A673 (cell line): ENCODE measurements around the gene FARP2. TPM values are rescaled to one million over a fixed set of nuclear protein-coding genes. Genes with fewer than 3 reads are reported as not detected.

ENCODE experiments used
- BruUV-seq: library from RNA; stranded (reverse); fragments of 400-500 nt; replicated peaks from 2 replicates; lab custom pipeline; 2021; lab: Mats Ljungman, UMichigan
- CTCF ChIA-PET: fragments of 300-600 bp; sonication (Branson Sonifier 250); formaldehyde crosslinking; loops from one replicate; lab custom pipeline; 2022; ENCODE audit warnings: antibody characterized with exemption; lab: Charles Lee
- POLR2A ChIA-PET: fragments of 300-600 bp; sonication (Branson Sonifier 250); formaldehyde crosslinking; loops from one replicate; lab custom pipeline; 2022; ENCODE audit warnings: antibody characterized with exemption; ENCODE audit not compliant: low non-redundant PET; lab: Charles Lee
- DNase-seq: peaks from one replicate; pipeline ENCODE4 v3.0.0-alpha.2; 2015; ENCODE audit warnings: low spot score
- H3K27ac ChIP-seq: fragments of 200-600 bp; sonication (generic); 2 replicates; pipeline ENCODE4 v1.5.1; 2016; ENCODE audit warnings: mixed run types, low read depth, mild to moderate bottlenecking, mixed read lengths, antibody characterized with exemption, low read length; ENCODE audit not compliant: poor library complexity, severe bottlenecking
- H3K27me3 ChIP-seq: fragments of 200-600 bp; sonication (generic); replicated peaks from 2 replicates; pipeline ENCODE4 v1.6.1; 2017; ENCODE audit warnings: mixed run types, low read depth, mild to moderate bottlenecking, mixed read lengths, antibody characterized with exemption, low read length; ENCODE audit not compliant: insufficient read depth, poor library complexity
- H3K36me3 ChIP-seq: fragments of 200-600 bp; sonication (generic); 2 replicates; pipeline ENCODE4 v1.6.1; 2016; ENCODE audit warnings: mixed run types, mild to moderate bottlenecking, mixed read lengths, antibody characterized with exemption, low read length; ENCODE audit not compliant: insufficient read depth, poor library complexity, severe bottlenecking
- H3K4me1 ChIP-seq: fragments of 200-600 bp; sonication (generic); 2 replicates; pipeline ENCODE4 v1.6.1; 2017; ENCODE audit warnings: mixed run types, mild to moderate bottlenecking, mixed read lengths, antibody characterized with exemption, low read length; ENCODE audit not compliant: insufficient read depth, poor library complexity, severe bottlenecking
- H3K4me3 ChIP-seq: fragments of 200-600 bp; sonication (generic); 2 replicates; pipeline ENCODE4 v1.5.1; 2016; ENCODE audit warnings: low read depth, mixed run types, mild to moderate bottlenecking, mixed read lengths, low read length; ENCODE audit not compliant: poor library complexity, severe bottlenecking
- H3K9me3 ChIP-seq: fragments of 200-600 bp; sonication (generic); 2 replicates; pipeline ENCODE4 v1.6.1; 2016; ENCODE audit warnings: mixed run types, low read depth, mild to moderate bottlenecking, mixed read lengths, antibody characterized with exemption, low read length; ENCODE audit not compliant: poor library complexity, severe bottlenecking
- CTCF ChIP-seq: fragments of 300-800, 200-600 bp; sonication (generic); conservative IDR thresholded peaks from 2 replicates; pipeline ENCODE4 v1.5.1; 2017; ENCODE audit warnings: low read depth, mild to moderate bottlenecking, antibody characterized with exemption, low read length, moderate library complexity, mixed read lengths
- EZH2 ChIP-seq: fragments of 200-600 bp; sonication (generic); IDR thresholded peaks from 2 replicates; pipeline ENCODE4 v1.6.1; 2017; ENCODE audit warnings: borderline replicate concordance, low read depth, mild to moderate bottlenecking, mixed read lengths, antibody characterized with exemption, low read length; ENCODE audit not compliant: poor library complexity, severe bottlenecking
- intact Hi-C: fragments of 100-400 bp; cut with micrococcal nuclease; formaldehyde crosslinking; loops from one replicate; pipeline ENCODE4 v1.10.0; 2022; ENCODE audit not compliant: unreplicated experiment
- total RNA-seq: library from RNA; stranded (reverse); gene quantifications from 2 replicates; pipeline ENCODE4 v1.2.3, GENCODE V29; 2021

FARP2 gene
- total RNA-seq, 1 experiment from 2014 or later: 53.3 TPM

GRCh38 chr2:241334813-241335212, 21.3 kb upstream of the FARP2 start:
- H3K36me3 ChIP-seq: peaks cover 54% of the 10 kb centered on the region
- ChIA-PET POLR2A (no interaction called here), CTCF (no interaction called here)
- H3K4me3 ChIP-seq: no peak overlapping the region
- TF ChIP-seq CTCF (no peak), EZH2 (no peak)
- no peaks in the 10 kb centered on the region for H3K4me1 ChIP-seq
- DNase-seq: no peak
- intact Hi-C loops: no loop called here
- H3K9me3 ChIP-seq: no peaks in the 10 kb centered on the region
- no TSS peak for BruUV-seq
- no peak overlapping the region for H3K27ac ChIP-seq
- no peaks in the 10 kb centered on the region for H3K27me3 ChIP-seq

GRCh38 chr2:241339839-241340630, 16.1 kb upstream of the FARP2 start:
- intact Hi-C loops: no loop called here
- Histone ChIP-seq H3K36me3 (peaks cover 85% of the 10 kb centered on the region), H3K27ac (no peak overlapping the region), H3K9me3 (no peaks in the 10 kb centered on the region), H3K4me1 (peaks cover 6% of the 10 kb centered on the region), H3K27me3 (no peaks in the 10 kb centered on the region), H3K4me3 (no peak overlapping the region)
- TF ChIP-seq EZH2 (no peak), CTCF (no peak)
- ChIA-PET POLR2A (interaction anchor here (0.7 kb wide), 1 partner anchor 12 kb away, joined by 4 read pairs; no protein-coding TSS in a partner anchor), CTCF (no interaction called here)
- DNase-seq: no peak
- no TSS peak for BruUV-seq

GRCh38 chr2:241340631-241341163, 15.4 kb upstream of the FARP2 start:
- no peak overlapping the region for H3K27ac ChIP-seq
- peaks cover 6% of the 10 kb centered on the region for H3K4me1 ChIP-seq
- ChIA-PET CTCF (no interaction called here), POLR2A (no interaction called here)
- DNase-seq: no peak
- intact Hi-C loops: no loop called here
- no peaks in the 10 kb centered on the region for H3K27me3 ChIP-seq
- peaks cover 85% of the 10 kb centered on the region for H3K36me3 ChIP-seq
- no peaks in the 10 kb centered on the region for H3K9me3 ChIP-seq
- TF ChIP-seq EZH2 (no peak), CTCF (no peak)
- H3K4me3 ChIP-seq: no peak overlapping the region
- BruUV-seq: no TSS peak
